Activated CD8-positive, alpha-beta T cell treated with anti-CD3 and anti-CD28 coated beads for 36 hours (primary cell): ENCODE measurements around the gene TTF1. TPM values are rescaled to one million over a fixed set of nuclear protein-coding genes. Genes with fewer than 3 reads are reported as not detected.

Source experiments
- ATAC-seq: fragments of 200-7000 bp; cut with Tn5 transposase; one replicate; pipeline ENCODE4 v1.10.0; 2021; ENCODE audit warnings: mild to moderate bottlenecking, moderate library complexity
- CTCF ChIA-PET: fragments of 350-600 bp; sonication (Branson Sonifier 250); formaldehyde crosslinking; loops from one replicate; lab custom pipeline; 2021; ENCODE audit warnings: antibody characterized with exemption; lab: Charles Lee
- POLR2A ChIA-PET: fragments of 350-600 bp; sonication (Branson Sonifier 250); formaldehyde crosslinking; loops from one replicate; lab custom pipeline; 2021; ENCODE audit warnings: antibody characterized with exemption; lab: Charles Lee
- DNase-seq: peaks from one replicate; pipeline ENCODE4 v3.0.0-alpha.2; 2020
- H3K27ac Mint-ChIP-seq: one replicate; pipeline ENCODE4 v1.8.0; 2021; ENCODE audit warnings: mild to moderate bottlenecking, mixed read lengths
- H3K27me3 Mint-ChIP-seq: one replicate; pipeline ENCODE4 v1.8.0; 2021; ENCODE audit warnings: mixed read lengths
- H3K36me3 Mint-ChIP-seq: one replicate; pipeline ENCODE4 v1.8.0; 2021; ENCODE audit warnings: low read depth, mixed read lengths
- H3K4me1 Mint-ChIP-seq: one replicate; pipeline ENCODE4 v1.8.0; 2021; ENCODE audit warnings: low read depth, mixed read lengths
- H3K4me3 Mint-ChIP-seq: one replicate; pipeline ENCODE4 v1.8.0; 2021; ENCODE audit warnings: mild to moderate bottlenecking, moderate library complexity, mixed read lengths
- H3K9me3 Mint-ChIP-seq: one replicate; pipeline ENCODE4 v1.8.0; 2021; ENCODE audit warnings: mixed read lengths
- intact Hi-C: fragments of 100-400 bp; cut with micrococcal nuclease; formaldehyde crosslinking; loops from one replicate; pipeline ENCODE4 v1.10.0; 2022
- total RNA-seq, 2 experiments: library from RNA; stranded (reverse); gene quantifications; one replicate each; pipeline ENCODE4 v1.2.3, GENCODE V29; 2021
- TF ChIP-seq, protein P1 (sequence below): fragments of 200-600 bp; IDR thresholded peaks from one replicate; pipeline ENCODE4 v1.8.0; 2022; ENCODE audit warnings: antibody characterized with exemption, mild to moderate bottlenecking

Gene TTF1, protein sequence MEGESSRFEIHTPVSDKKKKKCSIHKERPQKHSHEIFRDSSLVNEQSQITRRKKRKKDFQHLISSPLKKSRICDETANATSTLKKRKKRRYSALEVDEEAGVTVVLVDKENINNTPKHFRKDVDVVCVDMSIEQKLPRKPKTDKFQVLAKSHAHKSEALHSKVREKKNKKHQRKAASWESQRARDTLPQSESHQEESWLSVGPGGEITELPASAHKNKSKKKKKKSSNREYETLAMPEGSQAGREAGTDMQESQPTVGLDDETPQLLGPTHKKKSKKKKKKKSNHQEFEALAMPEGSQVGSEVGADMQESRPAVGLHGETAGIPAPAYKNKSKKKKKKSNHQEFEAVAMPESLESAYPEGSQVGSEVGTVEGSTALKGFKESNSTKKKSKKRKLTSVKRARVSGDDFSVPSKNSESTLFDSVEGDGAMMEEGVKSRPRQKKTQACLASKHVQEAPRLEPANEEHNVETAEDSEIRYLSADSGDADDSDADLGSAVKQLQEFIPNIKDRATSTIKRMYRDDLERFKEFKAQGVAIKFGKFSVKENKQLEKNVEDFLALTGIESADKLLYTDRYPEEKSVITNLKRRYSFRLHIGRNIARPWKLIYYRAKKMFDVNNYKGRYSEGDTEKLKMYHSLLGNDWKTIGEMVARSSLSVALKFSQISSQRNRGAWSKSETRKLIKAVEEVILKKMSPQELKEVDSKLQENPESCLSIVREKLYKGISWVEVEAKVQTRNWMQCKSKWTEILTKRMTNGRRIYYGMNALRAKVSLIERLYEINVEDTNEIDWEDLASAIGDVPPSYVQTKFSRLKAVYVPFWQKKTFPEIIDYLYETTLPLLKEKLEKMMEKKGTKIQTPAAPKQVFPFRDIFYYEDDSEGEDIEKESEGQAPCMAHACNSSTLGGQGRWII
- total RNA-seq, result 10 to 100 TPM; 38.2 to 38.3 TPM

DNA sequence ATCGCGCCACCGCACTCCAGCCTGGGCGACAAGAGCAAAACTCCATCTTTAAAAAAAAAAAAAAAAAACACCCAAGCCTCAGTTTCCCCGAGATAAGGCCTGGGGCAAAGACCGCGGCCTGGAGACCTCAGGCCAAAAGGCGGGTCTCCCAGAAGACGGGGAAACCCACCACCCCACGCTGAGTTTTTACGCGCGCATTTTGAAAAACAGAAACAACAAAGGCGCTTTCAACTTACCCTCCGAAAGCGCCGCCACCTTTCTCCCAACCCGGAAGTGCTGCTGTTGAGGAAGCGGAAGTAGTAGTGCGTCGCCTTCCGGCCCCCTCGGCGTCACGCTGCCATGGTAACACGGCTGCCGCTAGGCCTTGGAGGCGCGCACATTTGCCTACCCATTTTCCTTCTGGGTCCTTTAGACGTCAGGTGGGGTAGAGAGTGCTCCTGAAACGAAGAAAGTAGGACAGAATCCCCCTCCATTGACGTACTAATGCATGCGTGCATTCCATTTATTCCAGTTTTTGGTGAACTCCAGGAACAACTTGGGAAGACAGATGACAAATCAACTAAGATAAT, at the start of gene TTF1:
Gene TTF1, minus strand, starts transcription at position 287 of the 569 bp plus-strand sequence. CDS start 4,019 bp downstream, outside the sequence.
- peaks cover 12% of the 10 kb centered on the region for H3K27me3 Mint-ChIP-seq
- H3K27ac Mint-ChIP-seq, result peak within 1 kb of the TSS; percentile 89
- peak; percentile 78 for ATAC-seq
- POLR2A ChIA-PET, result no interaction called here
- intact Hi-C loops, result no loop called here
- TF ChIP-seq, protein P1, sequence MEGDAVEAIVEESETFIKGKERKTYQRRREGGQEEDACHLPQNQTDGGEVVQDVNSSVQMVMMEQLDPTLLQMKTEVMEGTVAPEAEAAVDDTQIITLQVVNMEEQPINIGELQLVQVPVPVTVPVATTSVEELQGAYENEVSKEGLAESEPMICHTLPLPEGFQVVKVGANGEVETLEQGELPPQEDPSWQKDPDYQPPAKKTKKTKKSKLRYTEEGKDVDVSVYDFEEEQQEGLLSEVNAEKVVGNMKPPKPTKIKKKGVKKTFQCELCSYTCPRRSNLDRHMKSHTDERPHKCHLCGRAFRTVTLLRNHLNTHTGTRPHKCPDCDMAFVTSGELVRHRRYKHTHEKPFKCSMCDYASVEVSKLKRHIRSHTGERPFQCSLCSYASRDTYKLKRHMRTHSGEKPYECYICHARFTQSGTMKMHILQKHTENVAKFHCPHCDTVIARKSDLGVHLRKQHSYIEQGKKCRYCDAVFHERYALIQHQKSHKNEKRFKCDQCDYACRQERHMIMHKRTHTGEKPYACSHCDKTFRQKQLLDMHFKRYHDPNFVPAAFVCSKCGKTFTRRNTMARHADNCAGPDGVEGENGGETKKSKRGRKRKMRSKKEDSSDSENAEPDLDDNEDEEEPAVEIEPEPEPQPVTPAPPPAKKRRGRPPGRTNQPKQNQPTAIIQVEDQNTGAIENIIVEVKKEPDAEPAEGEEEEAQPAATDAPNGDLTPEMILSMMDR, result no peak
- DNase-seq, result peak; percentile 96
- no peaks in the 10 kb centered on the region for H3K9me3 Mint-ChIP-seq
- CTCF ChIA-PET, result no interaction called here
- peaks cover 30% of the 10 kb centered on the region for H3K36me3 Mint-ChIP-seq
- peak within 1 kb of the TSS; percentile 88 for H3K4me3 Mint-ChIP-seq
- H3K4me1 Mint-ChIP-seq, result peaks cover 50% of the 10 kb centered on the region

DNA sequence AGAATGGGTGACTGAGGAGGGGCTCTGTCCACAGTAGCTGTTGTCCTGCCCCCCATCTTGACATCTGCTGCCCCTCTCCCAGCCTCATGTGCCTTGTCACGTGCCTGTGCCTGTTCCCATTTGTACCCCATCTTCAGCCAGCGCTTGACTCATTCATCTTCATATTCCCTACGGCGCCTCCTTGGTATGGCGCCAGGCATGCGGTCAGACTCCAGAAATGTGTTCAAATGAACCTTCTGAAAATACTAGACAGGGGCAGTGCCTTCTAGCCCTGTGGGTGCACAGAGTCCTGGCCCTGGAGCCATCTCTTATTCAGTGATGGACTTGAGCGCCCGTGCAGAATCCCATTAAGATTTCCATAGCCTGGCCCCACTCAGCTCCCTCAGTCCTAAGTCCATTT, 49.6 kb upstream of the TTF1 start:
- CTCF ChIA-PET, result no interaction called here
- POLR2A ChIA-PET, result no interaction called here
- Mint-ChIP-seq H3K4me3 (no peak overlapping the region), H3K4me1 (peaks cover 7% of the 10 kb centered on the region), H3K36me3 (no peaks in the 10 kb centered on the region), H3K27me3 (peaks cover 34% of the 10 kb centered on the region), H3K27ac (no peak overlapping the region), H3K9me3 (no peaks in the 10 kb centered on the region)
- intact Hi-C loops, result no loop called here
- DNase-seq (no peak), ATAC-seq (no peak)
- TF ChIP-seq, protein P1, result no peak

GRCh38 chr9:132451276-132451675, 44.6 kb upstream of the TTF1 start:
- ChIA-PET POLR2A (no interaction called here), CTCF (no interaction called here)
- DNase-seq, result peak; percentile 84
- peak; percentile 99 for ATAC-seq
- intact Hi-C loops, result loop anchor here (5.0 kb wide), 1 partner anchor 36 kb away; no protein-coding TSS in a partner anchor
- Mint-ChIP-seq H3K4me3 (no peak overlapping the region), H3K9me3 (no peaks in the 10 kb centered on the region), H3K4me1 (peaks cover 13% of the 10 kb centered on the region), H3K27me3 (peaks cover 37% of the 10 kb centered on the region), H3K36me3 (no peaks in the 10 kb centered on the region), H3K27ac (no peak overlapping the region)
- TF ChIP-seq, protein P1, result no peak

DNA sequence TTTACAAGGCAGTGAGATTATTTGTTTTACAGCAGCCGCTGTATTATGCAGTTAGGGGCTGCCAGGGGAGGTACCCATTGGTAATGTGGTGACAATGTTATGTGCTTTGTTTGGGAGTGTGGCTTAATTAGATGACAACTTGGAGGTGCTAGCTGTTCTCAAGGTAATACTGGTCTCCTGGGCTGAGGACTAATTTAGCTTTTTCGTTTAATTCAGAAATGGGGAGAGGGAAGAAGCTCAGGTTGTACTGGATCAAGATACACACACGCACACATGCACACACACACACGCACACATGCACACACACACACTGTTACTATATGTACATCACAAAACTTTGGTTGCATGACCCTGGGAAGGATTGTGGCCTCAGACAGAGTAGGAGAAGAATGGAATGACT, 41.3 kb upstream of the TTF1 start:
- peaks cover 13% of the 10 kb centered on the region for H3K4me1 Mint-ChIP-seq
- DNase-seq (no peak), ATAC-seq (no peak)
- peaks cover 45% of the 10 kb centered on the region for H3K27me3 Mint-ChIP-seq
- TF ChIP-seq, protein P1, result no peak
- no peaks in the 10 kb centered on the region for H3K36me3 Mint-ChIP-seq
- no peak overlapping the region for H3K27ac Mint-ChIP-seq
- ChIA-PET POLR2A (no interaction called here), CTCF (no interaction called here)
- intact Hi-C loops, result no loop called here
- no peak overlapping the region for H3K4me3 Mint-ChIP-seq
- H3K9me3 Mint-ChIP-seq, result no peaks in the 10 kb centered on the region
